GM23248 (cell line): ENCODE results near the gene GLT6D1.

Experiments
- EZH2 ChIP-seq: fragments of 200-600 bp; sonication (generic); IDR thresholded peaks from 2 replicates; pipeline ENCODE4 v1.6.1; 2018; ENCODE audit warnings: antibody characterized with exemption, mild to moderate bottlenecking; ENCODE audit not compliant: insufficient read depth, poor library complexity, severe bottlenecking
- EZH2phosphoT487 ChIP-seq: fragments of 200-600 bp; sonication (generic); IDR thresholded peaks from 2 replicates; pipeline ENCODE4 v1.6.1; 2018; ENCODE audit warnings: antibody characterized with exemption, moderate library complexity, mild to moderate bottlenecking, low read depth; ENCODE audit not compliant: insufficient read depth

GRCh38 chr9:135665795-135666189 lies 26.5 kb upstream of the GLT6D1 start:
- TF ChIP-seq EZH2 (no peak), EZH2phosphoT487 (no peak)
